H54 (cell line): Measurements from ENCODE around the gene ZNF205.
"Not testable (repeated sequence)": the region's sequence is repeated elsewhere in the genome, so short reads cannot be mapped to it uniquely, and the experiment has no call there.

Experiments
- DNase-seq: peaks from one replicate; pipeline ENCODE4 v3.0.0; 2011; ENCODE audit warnings: low spot score, mixed read lengths; ENCODE audit not compliant: insufficient read length
- FAIRE-seq: peaks from 3 replicates; lab custom pipeline; 2011; peaks lifted over from hg19 to GRCh38; lab: Jason Lieb, UNC
- POLR2A ChIP-seq: IDR thresholded peaks from 2 replicates; pipeline ENCODE4 v1.6.1; 2011; ENCODE audit warnings: low read depth, mild to moderate bottlenecking, low read length

ZNF205 gene

DNA sequence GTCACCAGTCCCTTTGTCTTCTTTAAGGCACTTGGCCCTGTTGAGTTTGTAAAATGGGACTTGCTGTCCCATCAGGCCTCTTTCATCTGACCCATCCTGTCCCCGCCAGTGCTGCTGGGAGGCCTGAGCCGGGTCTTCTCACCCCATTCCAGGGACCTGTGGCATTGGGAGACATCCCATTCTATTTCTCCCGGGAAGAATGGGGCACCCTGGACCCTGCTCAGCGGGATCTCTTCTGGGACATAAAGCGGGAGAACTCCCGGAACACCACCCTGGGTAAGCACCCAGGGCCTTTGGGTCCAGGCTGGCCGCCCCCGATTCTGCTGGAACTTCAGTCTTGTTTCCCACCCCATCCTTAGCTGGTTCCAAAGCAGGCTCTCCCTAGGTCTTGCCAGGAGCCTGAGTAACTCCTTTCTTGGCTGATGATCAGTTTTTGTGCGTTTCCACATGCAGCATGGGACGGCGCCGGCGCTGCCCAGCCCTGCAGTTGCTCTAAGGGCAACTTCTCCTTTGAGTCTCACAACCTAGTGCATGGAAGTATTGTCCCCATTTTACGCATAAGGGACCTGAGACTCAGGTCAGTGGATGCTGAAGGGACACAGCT is 26.5 kb downstream of the ZNF205 start:
- FAIRE-seq, result no peak

GRCh38 chr16:3139561-3139960 is 27.2 kb downstream of the ZNF205 start:
- not testable (repeated sequence) for FAIRE-seq, DNase-seq

More for the DNA sequence above, 26.5 kb downstream of the ZNF205 start:
- no peak for TF ChIP-seq POLR2A
- DNase-seq, result no peak

GRCh38 chr16:3140603-3141427 is 28.4 kb downstream of the ZNF205 start:
- no peak for DNase-seq
- FAIRE-seq, result no peak
- TF ChIP-seq POLR2A, result no peak

GRCh38 chr16:3141781-3142311 is 29.5 kb downstream of the ZNF205 start:
- DNase-seq (no peak), FAIRE-seq (no peak)
- TF ChIP-seq POLR2A, result no peak

GRCh38 chr16:3142327-3142726 is 29.9 kb downstream of the ZNF205 start:
- no peak for FAIRE-seq
- no peak for DNase-seq
- TF ChIP-seq POLR2A, result no peak

GRCh38 chr16:3142770-3143169 is 30.4 kb downstream of the ZNF205 start:
- DNase-seq (no peak), FAIRE-seq (no peak)
- TF ChIP-seq POLR2A, result no peak

DNA sequence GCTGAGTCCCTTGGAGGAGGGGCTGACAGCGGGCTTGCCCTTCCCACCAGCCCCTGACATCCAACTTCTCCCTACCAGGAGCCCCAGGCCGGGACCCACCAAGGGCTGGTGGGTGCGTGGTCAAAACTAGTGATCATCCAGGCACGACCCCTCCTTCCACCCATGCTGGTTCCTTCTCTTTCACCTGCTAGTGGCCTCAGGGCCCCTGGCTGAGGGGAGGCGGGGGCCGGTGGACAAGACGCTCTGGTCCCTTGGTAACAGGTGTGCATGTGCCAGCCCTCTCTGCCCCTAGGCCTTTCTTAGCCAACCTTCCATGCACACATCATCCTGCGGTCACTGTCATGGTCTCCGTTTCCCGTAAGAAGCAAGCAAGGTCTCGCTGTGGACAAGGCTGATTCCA is 30.8 kb downstream of the ZNF205 start:
- TF ChIP-seq POLR2A, result no peak
- DNase-seq (no peak), FAIRE-seq (no peak)

- no peak for DNase-seq
- no peak for TF ChIP-seq POLR2A
- no peak for FAIRE-seq
Observed at GRCh38 chr16:3143598-3144320, 31.4 kb downstream of the ZNF205 start.

GRCh38 chr16:3144321-3144983 is 32.1 kb downstream of the ZNF205 start:
- FAIRE-seq (no peak), DNase-seq (no peak)
- TF ChIP-seq POLR2A, result no peak

DNA sequence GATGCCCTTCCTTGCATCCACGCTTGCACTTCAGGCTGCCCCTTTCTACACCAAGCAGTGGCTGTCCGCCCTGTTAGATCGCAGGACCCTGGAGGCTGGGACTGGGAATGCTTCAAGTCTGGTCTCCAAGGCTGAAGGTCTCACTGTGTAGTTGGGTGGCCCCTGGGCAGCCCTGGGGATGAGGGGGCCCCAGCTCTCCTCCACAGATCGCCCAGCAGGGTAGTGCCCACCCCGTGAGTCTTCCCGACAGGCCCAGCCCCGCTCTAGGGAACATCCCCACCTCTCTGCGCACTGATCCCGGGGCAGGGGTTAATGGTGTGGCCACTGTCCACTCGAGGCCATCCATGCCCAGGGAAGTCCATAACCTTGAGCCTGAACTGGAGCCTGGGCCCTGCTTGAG is 32.8 kb downstream of the ZNF205 start:
- FAIRE-seq, result no peak
- no peak for TF ChIP-seq POLR2A
- DNase-seq, result no peak

- TF ChIP-seq POLR2A, result no peak
- no peak for DNase-seq
- FAIRE-seq, result no peak
Observed at GRCh38 chr16:3145660-3146059, 33.3 kb downstream of the ZNF205 start.

DNA sequence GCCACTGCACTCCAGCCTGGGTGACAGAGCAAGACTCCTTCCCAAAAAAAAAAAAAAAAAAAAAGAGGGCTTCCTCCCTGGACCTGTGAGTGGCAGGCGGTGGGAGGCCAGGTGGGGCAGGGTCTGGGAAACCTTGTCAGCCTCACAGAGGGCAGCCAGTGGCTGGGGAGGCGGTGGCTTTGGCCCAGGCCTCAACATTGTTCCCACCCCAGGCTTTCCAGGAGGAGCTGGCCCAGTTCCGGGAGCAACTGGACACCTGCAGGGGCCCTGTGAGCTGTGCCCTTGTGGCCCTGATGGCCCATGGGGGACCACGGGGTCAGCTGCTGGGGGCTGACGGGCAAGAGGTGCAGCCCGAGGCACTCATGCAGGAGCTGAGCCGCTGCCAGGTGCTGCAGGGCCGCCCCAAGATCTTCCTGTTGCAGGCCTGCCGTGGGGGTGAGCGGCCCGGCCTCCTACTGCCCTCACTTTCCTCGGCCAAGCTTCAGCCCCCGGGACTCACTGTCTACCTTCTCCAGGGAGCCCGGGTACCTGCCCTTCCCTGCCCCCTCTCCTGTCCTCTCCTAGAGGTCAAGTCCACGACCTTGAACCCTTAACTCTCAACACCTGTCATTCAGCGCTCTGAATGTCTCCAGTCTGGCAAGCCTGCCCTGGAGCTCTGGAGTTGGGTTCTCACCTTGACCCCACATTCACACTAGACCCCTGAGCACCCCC is 34.8 kb downstream of the ZNF205 start:
- no peak for TF ChIP-seq POLR2A
- DNase-seq, result no peak
- FAIRE-seq, result no peak

- DNase-seq (no peak), FAIRE-seq (no peak)
- no peak for TF ChIP-seq POLR2A
Observed at GRCh38 chr16:3147757-3148104, 35.3 kb downstream of the ZNF205 start.
